Activated T-helper 17 cell treated with anti-CD3 and anti-CD28 coated beads, Interleukin-2, amount 50 U/mL, for 72 hours (primary cell): Measurements from ENCODE around the gene RGL2. TPM values are rescaled to one million over a fixed set of nuclear protein-coding genes. Genes with fewer than 3 reads are reported as not detected.

Experiments
- ATAC-seq: fragments of 150-1000 bp; cut with Tn5 transposase; replicated peaks from 2 replicates; pipeline ENCODE4 v1.10.0; 2021; ENCODE audit warnings: mild to moderate bottlenecking, moderate library complexity
- H3K27ac Mint-ChIP-seq: one replicate; pipeline ENCODE4 v1.8.0; 2022; ENCODE audit warnings: mixed read lengths
- H3K27me3 Mint-ChIP-seq: one replicate; pipeline ENCODE4 v1.8.0; 2022; ENCODE audit warnings: mixed read lengths
- H3K36me3 Mint-ChIP-seq: one replicate; pipeline ENCODE4 v1.8.0; 2022; ENCODE audit warnings: low read depth, mild to moderate bottlenecking, mixed read lengths
- H3K4me1 Mint-ChIP-seq: one replicate; pipeline ENCODE4 v1.8.0; 2022; ENCODE audit warnings: mixed read lengths
- H3K4me3 Mint-ChIP-seq: one replicate; pipeline ENCODE4 v1.8.0; 2022; ENCODE audit warnings: mild to moderate bottlenecking, mixed read lengths
- H3K9me3 Mint-ChIP-seq: one replicate; pipeline ENCODE4 v1.8.0; 2022; ENCODE audit warnings: mixed read lengths
- total RNA-seq, 2 donors: library from RNA; stranded (reverse); gene quantifications; one replicate each; pipeline ENCODE4 v1.2.3, GENCODE V29; 2022

The RGL2 gene
- total RNA-seq, 2 donors from 2014 or later: 37.7 to 73.4 TPM

DNA sequence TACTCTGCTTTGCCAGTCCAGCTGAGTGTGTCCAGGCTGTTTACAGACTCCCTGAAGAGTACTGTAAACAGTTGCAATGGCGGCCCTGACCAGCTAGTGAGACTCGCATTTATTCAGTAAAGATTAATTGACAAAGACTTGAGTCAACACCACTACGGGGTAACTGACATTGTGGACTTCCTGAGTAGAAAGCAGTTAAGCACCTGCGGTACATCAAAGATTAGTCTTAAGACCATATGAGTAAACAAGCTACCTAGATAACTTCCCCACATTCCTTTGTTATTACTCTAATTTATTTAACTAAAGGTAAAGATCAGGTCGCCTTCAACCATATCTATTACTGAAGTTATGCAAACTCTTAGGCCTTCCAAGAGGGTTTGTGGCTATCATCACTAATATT lies 39.7 kb downstream of the RGL2 start:
- no peaks in the 10 kb centered on the region for H3K4me1 Mint-ChIP-seq
- H3K36me3 Mint-ChIP-seq: peaks cover 81% of the 10 kb centered on the region
- H3K4me3 Mint-ChIP-seq: no peak overlapping the region
- no peaks in the 10 kb centered on the region for H3K27me3 Mint-ChIP-seq
- H3K27ac Mint-ChIP-seq: no peak overlapping the region
- H3K9me3 Mint-ChIP-seq: no peaks in the 10 kb centered on the region
- ATAC-seq: no peak

DNA sequence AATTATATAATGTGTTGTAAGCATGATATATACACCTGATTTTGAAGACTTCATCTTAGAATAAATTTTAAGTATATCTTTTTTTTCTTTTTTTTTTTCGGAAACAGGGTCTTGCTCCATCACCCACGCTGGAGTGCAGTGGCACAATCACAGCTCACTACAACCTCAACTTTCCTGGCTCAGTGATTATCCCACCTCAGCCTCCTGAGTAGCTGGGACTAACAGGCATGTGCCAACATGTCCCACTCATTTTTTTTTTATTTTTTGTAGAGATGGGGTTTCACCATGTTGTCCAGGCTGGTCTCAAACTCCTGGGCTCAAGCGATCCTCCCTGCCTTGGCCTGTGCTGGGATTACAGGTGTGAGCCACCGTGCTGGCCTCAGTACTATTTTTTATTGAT lies 44.2 kb downstream of the RGL2 start:
- H3K27me3 Mint-ChIP-seq: no peaks in the 10 kb centered on the region
- no peak for ATAC-seq
- no peak overlapping the region for H3K4me3 Mint-ChIP-seq
- H3K27ac Mint-ChIP-seq: no peak overlapping the region
- no peaks in the 10 kb centered on the region for H3K9me3 Mint-ChIP-seq
- H3K4me1 Mint-ChIP-seq: peaks cover 25% of the 10 kb centered on the region
- peaks cover 75% of the 10 kb centered on the region for H3K36me3 Mint-ChIP-seq

DNA sequence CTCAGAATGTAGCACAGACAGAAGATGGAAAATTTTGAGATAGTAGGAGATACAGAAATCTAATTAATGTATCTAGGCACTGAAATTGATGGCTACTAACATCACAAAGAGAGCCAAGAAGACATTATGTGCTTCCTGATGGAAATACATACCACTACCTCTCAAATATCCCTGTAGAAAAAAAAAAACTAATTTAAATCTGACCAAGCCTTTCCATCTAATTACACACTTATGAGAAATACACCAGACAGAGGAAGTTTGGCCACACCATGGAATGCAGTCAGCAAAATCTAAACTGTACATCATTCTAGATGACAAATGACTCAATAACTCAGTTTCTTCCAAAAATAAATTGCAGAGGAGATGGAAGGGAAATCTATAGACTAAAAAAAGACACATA lies 46.0 kb downstream of the RGL2 start:
- Mint-ChIP-seq H3K36me3 (peaks cover 65% of the 10 kb centered on the region), H3K9me3 (no peaks in the 10 kb centered on the region), H3K27me3 (no peaks in the 10 kb centered on the region), H3K27ac (peak overlapping the region; percentile 66), H3K4me1 (peaks cover 31% of the 10 kb centered on the region), H3K4me3 (no peak overlapping the region)
- no peak for ATAC-seq

DNA sequence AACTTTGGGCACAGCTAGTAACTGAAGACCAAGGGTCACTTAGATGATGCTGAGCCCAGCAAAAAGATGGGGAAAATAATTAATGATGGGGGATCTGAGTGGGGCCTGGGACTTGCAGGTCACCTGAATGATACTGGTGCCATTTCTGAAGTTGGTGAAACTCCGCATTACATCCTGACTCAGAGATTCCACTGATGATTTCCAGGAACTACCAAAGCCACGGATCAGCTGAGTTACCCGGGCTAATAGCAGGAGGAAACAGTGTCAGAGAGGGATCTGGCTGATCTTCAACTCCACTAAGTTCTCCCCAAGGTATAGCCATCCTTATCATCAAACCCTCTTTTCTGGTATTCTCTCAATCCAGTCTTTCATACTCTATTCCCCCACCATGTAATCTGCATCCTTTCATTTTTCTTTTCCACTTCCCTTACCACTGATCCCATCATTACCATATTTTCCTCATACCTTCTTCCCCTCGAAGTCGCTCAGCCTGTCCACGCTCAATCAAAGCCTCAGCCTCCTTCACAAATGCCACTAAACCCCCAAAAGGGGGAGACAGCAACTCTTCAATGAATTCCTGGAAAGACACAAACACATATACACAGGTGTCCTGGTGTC lies 47.2 kb downstream of the RGL2 start:
- peak overlapping the region; percentile 93 for H3K27ac Mint-ChIP-seq
- H3K4me3 Mint-ChIP-seq: peak overlapping the region; percentile 87
- H3K36me3 Mint-ChIP-seq: peaks cover 56% of the 10 kb centered on the region
- ATAC-seq: no peak
- no peaks in the 10 kb centered on the region for H3K27me3 Mint-ChIP-seq
- H3K4me1 Mint-ChIP-seq: peaks cover 31% of the 10 kb centered on the region
- H3K9me3 Mint-ChIP-seq: no peaks in the 10 kb centered on the region

DNA sequence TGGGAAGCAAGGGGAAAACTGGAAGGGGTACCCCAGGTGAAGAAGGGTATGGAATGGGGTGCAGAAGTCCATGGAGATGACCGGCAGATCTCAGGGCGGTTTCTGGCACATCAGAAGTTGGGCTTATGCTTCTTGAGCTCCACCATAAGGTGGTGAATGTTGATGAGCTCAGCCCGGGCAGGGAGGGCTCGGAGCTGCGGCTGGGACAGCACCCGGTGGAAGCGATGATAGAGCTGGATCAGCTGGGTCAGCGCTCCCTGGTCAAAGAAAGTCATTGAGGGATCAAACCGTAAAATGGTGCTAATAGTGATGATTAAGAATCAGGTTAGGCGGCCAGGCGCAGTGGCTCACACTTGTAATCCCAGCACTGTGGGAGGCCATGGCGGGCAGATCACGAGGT lies 48.0 kb downstream of the RGL2 start:
- Mint-ChIP-seq H3K4me1 (peaks cover 31% of the 10 kb centered on the region), H3K27me3 (no peaks in the 10 kb centered on the region), H3K4me3 (peak overlapping the region; percentile 87), H3K9me3 (no peaks in the 10 kb centered on the region), H3K36me3 (peaks cover 50% of the 10 kb centered on the region), H3K27ac (peak overlapping the region; percentile 93)
- no peak for ATAC-seq

DNA sequence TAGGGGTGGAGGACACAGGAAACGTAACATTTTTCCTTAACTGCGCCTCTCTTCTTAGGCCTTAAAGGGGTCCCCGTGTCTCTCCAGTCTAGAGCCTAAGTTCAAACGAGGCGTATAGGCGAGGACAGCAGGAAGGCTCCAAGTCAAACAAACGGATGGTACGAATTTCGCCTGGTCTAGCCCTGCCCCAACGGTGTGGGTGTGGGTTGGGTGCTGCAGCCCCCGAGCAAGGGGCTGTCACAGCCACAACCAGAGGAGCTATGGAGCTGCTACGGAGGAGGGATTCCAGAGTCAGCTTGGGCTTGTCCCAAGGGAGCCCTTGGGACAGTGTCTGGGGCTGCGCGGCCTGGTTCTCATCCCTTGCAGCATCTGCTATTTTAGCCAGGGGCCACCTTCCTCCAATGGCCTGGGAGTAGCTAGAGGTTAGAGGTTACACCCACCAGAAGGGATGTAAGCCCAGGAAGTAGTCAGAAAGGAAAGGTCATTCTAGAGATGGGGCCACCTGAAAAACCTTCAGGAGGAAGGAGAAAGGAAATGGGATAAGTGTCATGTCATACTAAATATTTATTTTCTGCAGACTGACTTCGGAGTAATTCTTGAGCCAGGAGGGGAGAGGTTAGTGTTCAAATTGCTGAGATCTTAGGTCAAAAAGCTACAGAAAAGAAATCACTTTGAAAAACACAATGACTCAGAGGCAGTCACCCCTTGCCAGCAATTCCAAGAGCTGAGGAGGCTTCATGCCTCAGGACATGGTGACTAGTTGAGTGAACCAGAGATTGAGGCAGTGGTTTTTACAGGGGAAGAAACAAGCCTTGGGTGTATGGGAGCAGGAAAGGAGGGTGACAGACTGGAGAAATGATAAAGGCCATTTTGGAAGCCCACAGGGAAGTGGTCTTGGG lies 48.8 kb downstream of the RGL2 start:
- Mint-ChIP-seq H3K27me3 (no peaks in the 10 kb centered on the region), H3K9me3 (no peaks in the 10 kb centered on the region), H3K27ac (peak overlapping the region; percentile 93), H3K36me3 (peaks cover 47% of the 10 kb centered on the region), H3K4me3 (peak overlapping the region; percentile 87), H3K4me1 (peaks cover 31% of the 10 kb centered on the region)
- peak; percentile 13 for ATAC-seq

DNA sequence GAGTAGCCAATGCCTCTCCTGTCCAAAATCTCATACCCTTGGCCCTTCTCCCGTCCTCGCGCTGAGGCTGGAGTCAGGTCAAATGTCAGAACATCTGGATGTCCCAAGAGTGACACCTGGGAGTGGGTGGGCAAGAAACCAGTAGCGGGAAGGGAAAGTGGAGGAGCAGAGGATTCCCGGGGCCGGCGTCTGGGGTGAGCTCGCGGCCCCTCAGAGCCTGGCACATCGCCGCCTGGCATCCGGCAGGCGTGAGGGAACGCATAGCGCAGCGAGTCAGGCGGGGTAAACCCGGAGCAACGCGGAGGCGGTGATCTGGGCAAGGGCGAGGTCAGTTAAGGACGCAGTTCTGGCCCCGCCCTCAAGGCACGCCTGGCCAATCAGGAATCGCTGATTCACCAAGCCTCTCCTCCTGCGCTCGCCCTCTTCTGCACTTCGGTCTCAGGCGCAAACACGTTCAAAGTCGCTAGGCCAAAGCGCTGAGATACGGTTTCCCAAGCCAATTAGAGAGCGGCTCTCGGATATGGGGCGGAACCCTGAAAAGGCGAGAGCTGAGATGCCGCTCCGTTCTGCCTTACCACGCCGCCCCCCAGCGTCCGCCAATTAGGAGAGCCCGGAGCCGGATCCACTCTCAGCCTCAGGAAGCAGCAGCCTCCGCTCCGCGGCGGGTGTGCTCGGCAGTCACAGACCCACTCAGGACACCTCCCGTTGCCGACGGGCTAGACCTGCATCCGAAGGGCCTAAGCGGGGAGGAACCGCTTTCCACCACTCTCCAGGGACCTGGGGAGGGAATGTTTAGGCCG lies 49.6 kb downstream of the RGL2 start:
- H3K4me1 Mint-ChIP-seq: peaks cover 31% of the 10 kb centered on the region
- peaks cover under 1% of the 10 kb centered on the region for H3K27me3 Mint-ChIP-seq
- peak overlapping the region; percentile 87 for H3K4me3 Mint-ChIP-seq
- peaks cover 43% of the 10 kb centered on the region for H3K36me3 Mint-ChIP-seq
- peak; percentile 90 for ATAC-seq
- H3K27ac Mint-ChIP-seq: peak overlapping the region; percentile 93
- no peaks in the 10 kb centered on the region for H3K9me3 Mint-ChIP-seq

DNA sequence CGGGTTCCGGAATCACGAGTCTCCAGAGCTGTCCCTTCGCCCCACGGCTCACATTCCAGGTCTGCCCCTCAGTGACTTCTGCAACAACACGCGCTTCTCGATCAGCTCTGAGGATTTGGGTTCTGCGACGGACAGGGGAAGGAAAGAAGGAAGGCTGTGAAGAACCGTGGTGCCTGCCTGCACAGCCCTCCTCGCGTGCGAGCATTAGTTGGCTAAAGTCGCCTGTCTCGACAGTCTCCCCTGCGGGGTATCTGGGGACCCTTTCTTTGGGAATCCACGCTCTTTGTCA lies 50.2 kb downstream of the RGL2 start:
- H3K4me3 Mint-ChIP-seq: peak overlapping the region; percentile 87
- H3K9me3 Mint-ChIP-seq: no peaks in the 10 kb centered on the region
- ATAC-seq: peak; percentile 16
- H3K36me3 Mint-ChIP-seq: peaks cover 41% of the 10 kb centered on the region
- H3K27ac Mint-ChIP-seq: peak overlapping the region; percentile 93
- peaks cover 31% of the 10 kb centered on the region for H3K4me1 Mint-ChIP-seq
- H3K27me3 Mint-ChIP-seq: peaks cover 3% of the 10 kb centered on the region

DNA sequence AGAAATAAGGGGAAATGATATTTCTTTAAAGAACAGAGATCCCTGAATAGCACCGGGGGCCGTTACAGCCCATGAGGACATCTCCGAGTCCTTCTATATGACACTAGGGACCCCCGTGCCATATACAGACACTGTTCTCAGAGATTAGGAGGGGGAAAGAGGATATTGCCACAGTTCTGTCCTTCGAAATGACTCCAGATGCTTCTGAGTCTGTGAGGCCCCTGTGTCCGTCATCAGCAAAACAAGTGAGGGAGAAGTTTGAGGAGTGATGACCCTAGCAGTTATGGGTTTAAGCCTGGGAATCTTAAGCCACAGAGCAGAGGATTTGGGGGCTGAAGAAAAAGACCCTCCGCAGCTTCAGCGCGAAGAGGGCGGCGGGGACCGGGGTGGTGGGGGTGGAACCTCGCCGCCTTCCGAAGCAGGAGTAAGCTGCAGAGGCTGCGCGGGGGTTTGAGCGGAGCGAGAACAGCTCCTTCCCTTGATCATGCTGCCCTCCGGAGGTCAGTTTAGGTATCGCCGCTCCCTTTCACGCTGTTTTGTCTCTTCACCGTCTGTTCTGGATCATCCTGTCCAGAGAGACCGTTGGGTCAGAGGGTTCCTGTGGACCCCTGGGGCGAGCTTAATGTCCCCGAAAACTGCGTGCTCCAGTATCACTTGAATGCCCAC lies 50.6 kb downstream of the RGL2 start:
- H3K4me1 Mint-ChIP-seq: peaks cover 31% of the 10 kb centered on the region
- ATAC-seq: peak; percentile 30
- H3K27me3 Mint-ChIP-seq: peaks cover 3% of the 10 kb centered on the region
- no peaks in the 10 kb centered on the region for H3K9me3 Mint-ChIP-seq
- H3K27ac Mint-ChIP-seq: peak overlapping the region; percentile 93
- peak overlapping the region; percentile 87 for H3K4me3 Mint-ChIP-seq
- peaks cover 39% of the 10 kb centered on the region for H3K36me3 Mint-ChIP-seq

DNA sequence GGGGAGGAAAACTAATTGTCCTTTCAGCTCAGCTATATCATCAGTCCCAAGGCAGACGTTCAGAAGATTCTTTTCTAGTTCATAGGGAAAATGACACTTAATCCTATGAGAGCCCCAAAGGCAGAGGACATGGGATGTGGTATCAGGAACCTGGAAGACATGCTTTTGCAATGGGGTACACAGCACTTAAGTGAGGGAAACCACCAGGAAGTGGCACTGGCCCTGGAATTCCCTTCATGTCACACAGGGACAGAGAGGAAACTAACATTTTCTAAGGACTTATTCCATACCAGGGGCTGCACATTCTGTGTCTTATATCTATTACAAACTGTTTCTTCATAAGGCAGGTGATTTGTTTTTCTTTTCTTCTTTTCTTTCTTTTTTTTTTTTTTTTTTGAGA lies 55.3 kb downstream of the RGL2 start:
- no peaks in the 10 kb centered on the region for H3K36me3 Mint-ChIP-seq
- H3K4me1 Mint-ChIP-seq: peaks cover 15% of the 10 kb centered on the region
- H3K9me3 Mint-ChIP-seq: no peaks in the 10 kb centered on the region
- ATAC-seq: no peak
- no peak overlapping the region for H3K27ac Mint-ChIP-seq
- H3K27me3 Mint-ChIP-seq: peaks cover 16% of the 10 kb centered on the region
- no peak overlapping the region for H3K4me3 Mint-ChIP-seq

DNA sequence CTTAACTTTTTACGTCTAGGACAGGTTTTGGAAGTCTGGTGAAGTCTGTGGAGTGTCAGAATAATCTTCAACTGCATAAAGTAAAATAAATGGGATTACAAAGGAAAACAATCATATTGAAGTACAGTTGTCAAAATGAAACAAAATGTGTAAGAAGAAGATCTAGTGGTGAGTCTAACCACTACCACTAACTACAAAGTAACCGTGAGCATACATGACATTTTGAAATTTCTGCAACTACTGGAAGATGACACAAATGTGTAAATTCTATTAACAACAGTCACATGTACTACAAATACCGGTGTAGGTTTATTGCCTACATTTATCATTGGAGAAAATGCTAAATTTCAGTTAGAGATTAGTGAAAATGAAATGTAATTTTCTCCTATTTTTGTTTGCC lies 56.8 kb downstream of the RGL2 start:
- Mint-ChIP-seq H3K27me3 (peaks cover 16% of the 10 kb centered on the region), H3K4me3 (peak overlapping the region; percentile 51), H3K27ac (peak overlapping the region; percentile 67), H3K4me1 (peaks cover 14% of the 10 kb centered on the region), H3K36me3 (no peaks in the 10 kb centered on the region), H3K9me3 (no peaks in the 10 kb centered on the region)
- peak; percentile 97 for ATAC-seq

Other genes starting within 250 kb of the RGL2 start
- 100 to 1,000 TPM in 1 of 2 donors, 10 to 100 TPM in 1; 40.5 to 136 TPM for gene HLA-DPA1, start 225.3 kb downstream of the RGL2 start, total RNA-seq
- 10 to 100 TPM; 21.4 to 69.1 TPM for gene HLA-DPB1, start 223.0 kb downstream of the RGL2 start, total RNA-seq
- gene COL11A2, start 106.5 kb downstream of the RGL2 start, total RNA-seq: 1 to 10 TPM; 1.2 to 3.3 TPM
- gene RXRB, start 98.3 kb downstream of the RGL2 start, total RNA-seq: 10 to 100 TPM; 31.0 to 68.7 TPM
- 10 to 100 TPM; 50.5 to 65.0 TPM for gene SLC39A7, start 98.1 kb downstream of the RGL2 start, total RNA-seq
- gene HSD17B8, start 94.3 kb downstream of the RGL2 start, total RNA-seq: 10 to 100 TPM in 1 of 2 donors, 1 to 10 TPM in 1; 3.4 to 13.1 TPM
- 10 to 100 TPM; 22.7 to 25.1 TPM for gene RING1, start 90.4 kb downstream of the RGL2 start, total RNA-seq
- 10 to 100 TPM; 42.5 to 43.2 TPM for gene VPS52, start 27.1 kb downstream of the RGL2 start, total RNA-seq
- gene RPS18, start 26.9 kb downstream of the RGL2 start, total RNA-seq: 1,000 to 10,000 TPM; 3,349 to 4,633 TPM
- gene B3GALT4, start 21.8 kb downstream of the RGL2 start, total RNA-seq: 1 to 10 TPM; 4.0 to 5.8 TPM
- 10 to 100 TPM; 51.2 to 98.7 TPM for gene WDR46, start 9.7 kb downstream of the RGL2 start, total RNA-seq
- gene PFDN6, start 9.3 kb downstream of the RGL2 start, total RNA-seq: 10 to 100 TPM; 57.9 to 81.2 TPM
- 100 to 1,000 TPM; 176 to 194 TPM for gene TAPBP, start 15.1 kb upstream of the RGL2 start, total RNA-seq
- 10 to 100 TPM in 1 of 2 donors, 1 to 10 TPM in 1; 6.9 to 20.0 TPM for gene ZBTB22, start 18.8 kb upstream of the RGL2 start, total RNA-seq
- gene DAXX, start 24.0 kb upstream of the RGL2 start, total RNA-seq: 10 to 100 TPM; 62.2 to 77.3 TPM
- 100 to 1,000 TPM; 101 to 108 TPM for gene KIFC1, start 92.9 kb upstream of the RGL2 start, total RNA-seq
- gene PHF1, start 112.1 kb upstream of the RGL2 start, total RNA-seq: 100 to 1,000 TPM in 1 of 2 donors, 10 to 100 TPM in 1; 27.2 to 133 TPM
- 100 to 1,000 TPM; 163 to 248 TPM for gene CUTA, start 119.2 kb upstream of the RGL2 start, total RNA-seq
- 100 to 1,000 TPM in 1 of 2 donors, 10 to 100 TPM in 1; 43.2 to 156 TPM for gene SYNGAP1, start 121.1 kb upstream of the RGL2 start, total RNA-seq
- gene ZBTB9, start 155.6 kb upstream of the RGL2 start, total RNA-seq: 10 to 100 TPM; 11.6 to 12.5 TPM